K562 (cell line): ENCODE measurements around the gene ITGAV.

ENCODE experiments used
- ATF2 ChIP-seq: sonication (generic); formaldehyde crosslinking; IDR thresholded peaks from 2 replicates; pipeline ENCODE4 v1.8.1; 2022; ENCODE audit warnings: missing genetic modification reagents
- CTCF ChIP-seq, 3 experiments: IDR thresholded peaks in 2 of 3; conservative IDR thresholded peaks in 1 of 3; 2 replicates each; pipeline ENCODE4 v1.5.1; 2011 to 2012; ENCODE audit warnings: low read length in 3 of 3, mild to moderate bottlenecking in 3 of 3, control low read depth in 2 of 3, improper control_type of control experiment in 1 of 3, inconsistent platforms in 1 of 3, low read depth in 1 of 3, mixed read lengths in 1 of 3, moderate library complexity in 1 of 3; ENCODE audit not compliant: insufficient read depth in 2 of 3
- DMBX1 ChIP-seq: fragments of 250-450 bp; sonication (Bioruptor Pico); IDR thresholded peaks from 2 replicates; pipeline ENCODE4 v1.8.0; 2022; ENCODE audit warnings: inconsistent platforms, mild to moderate bottlenecking, moderate library complexity, borderline replicate concordance
- HNRNPH1 ChIP-seq: fragments of 200-400 bp; formaldehyde crosslinking; optimal IDR thresholded peaks from 2 replicates; pipeline ENCODE3; 2017; ENCODE audit warnings: low read depth, mild to moderate bottlenecking, low read length, moderate library complexity
- LARP7 ChIP-seq: fragments of 450-650 bp; IDR thresholded peaks from 2 replicates; pipeline ENCODE4 v1.6.1; 2016
- NFRKB ChIP-seq: fragments of 450-650 bp; IDR thresholded peaks from 2 replicates; pipeline ENCODE4 v1.6.1; 2016; ENCODE audit warnings: low read depth
- SRSF9 ChIP-seq: fragments of 200-400 bp; formaldehyde crosslinking; IDR thresholded peaks from 2 replicates; pipeline ENCODE4 v1.6.1; 2017; ENCODE audit warnings: low read depth, low read length, borderline replicate concordance
- U2AF2 ChIP-seq: fragments of 200-400 bp; formaldehyde crosslinking; optimal IDR thresholded peaks from 2 replicates; pipeline ENCODE3; 2017; ENCODE audit warnings: low read depth, mild to moderate bottlenecking, low read length
- ZNF274 ChIP-seq: IDR thresholded peaks from 2 replicates; pipeline ENCODE4 v1.6.1; 2011; ENCODE audit warnings: low read depth, mild to moderate bottlenecking, low read length, moderate library complexity, borderline replicate concordance
- ZNF75A ChIP-seq: fragments of 450-650 bp; formaldehyde crosslinking; IDR thresholded peaks from 2 replicates; pipeline ENCODE4 v1.4.0; 2020; ENCODE audit warnings: mild to moderate bottlenecking

GRCh38 chr2:186573531-186573930 is 16.3 kb upstream of the ITGAV start:
- no peak for TF ChIP-seq HNRNPH1
- TF ChIP-seq LARP7, result no peak
- TF ChIP-seq CTCF (IDR thresholded peaks at IDR 0.05 in 2 of 3, conservative IDR thresholded peaks at IDR 0.05 in 1 of 3; ENCODE audit: insufficient read depth in 2 of 3, low read depth in 1 of 3, low read length in 3 of 3), result no peak
- no peak for TF ChIP-seq U2AF2
- TF ChIP-seq NFRKB, result no peak
- TF ChIP-seq SRSF9, result no peak
- TF ChIP-seq DMBX1 (CRISPR knock-in tag), result no peak
- no peak for TF ChIP-seq ZNF274
- no peak for TF ChIP-seq ZNF75A (CRISPR knock-in tag)
- no peak for TF ChIP-seq ATF2 (CRISPR knock-in tag)
